IPS-20b (cell line): ENCODE measurements around the gene ABLIM2.

Experiments
- H3K27ac ChIP-seq: one replicate; pipeline ENCODE4 v1.5.1; 2013; ENCODE audit warnings: low read length
- H3K27me3 ChIP-seq: 2 replicates; pipeline ENCODE4 v1.6.1; 2013; ENCODE audit warnings: mild to moderate bottlenecking, low read length, inconsistent platforms; ENCODE audit not compliant: insufficient read depth
- H3K36me3 ChIP-seq: 2 replicates; pipeline ENCODE4 v1.6.1; 2013; ENCODE audit warnings: low read depth, mild to moderate bottlenecking, inconsistent platforms, low read length, moderate library complexity; ENCODE audit not compliant: insufficient read depth
- H3K4me1 ChIP-seq: 2 replicates; pipeline ENCODE4 v1.6.1; 2013; ENCODE audit warnings: mild to moderate bottlenecking, control low read depth, inconsistent platforms, low read length, moderate library complexity; ENCODE audit not compliant: insufficient read depth
- H3K4me3 ChIP-seq: 2 replicates; pipeline ENCODE4 v1.5.1; 2013; ENCODE audit warnings: mild to moderate bottlenecking, low read length, inconsistent platforms
- H3K9ac ChIP-seq: 2 replicates; pipeline ENCODE4 v1.6.1; 2013; ENCODE audit warnings: low read depth, mild to moderate bottlenecking, inconsistent platforms, low read length, moderate library complexity
- H3K9me3 ChIP-seq: 2 replicates; pipeline ENCODE4 v1.6.1; 2013; ENCODE audit warnings: mild to moderate bottlenecking, low read depth, low read length, inconsistent platforms; ENCODE audit not compliant: insufficient read depth

The ABLIM2 gene

GRCh38 chr4:7974425-7974824, 184.2 kb downstream of the ABLIM2 start:
- no peak overlapping the region for H3K27ac ChIP-seq
- H3K27me3 ChIP-seq: no peaks in the 10 kb centered on the region
- no peaks in the 10 kb centered on the region for H3K9me3 ChIP-seq
- no peaks in the 10 kb centered on the region for H3K36me3 ChIP-seq
- peaks cover 15% of the 10 kb centered on the region for H3K4me1 ChIP-seq
- no peak overlapping the region for H3K4me3 ChIP-seq
- H3K9ac ChIP-seq: no peak overlapping the region

- H3K4me1 ChIP-seq: peaks cover 6% of the 10 kb centered on the region
- no peak overlapping the region for H3K27ac ChIP-seq
- no peaks in the 10 kb centered on the region for H3K36me3 ChIP-seq
- H3K4me3 ChIP-seq: no peak overlapping the region
- H3K9ac ChIP-seq: no peak overlapping the region
- H3K9me3 ChIP-seq: no peaks in the 10 kb centered on the region
- H3K27me3 ChIP-seq: no peaks in the 10 kb centered on the region
Observed at GRCh38 chr4:7973545-7973981, 185.1 kb downstream of the ABLIM2 start.

DNA sequence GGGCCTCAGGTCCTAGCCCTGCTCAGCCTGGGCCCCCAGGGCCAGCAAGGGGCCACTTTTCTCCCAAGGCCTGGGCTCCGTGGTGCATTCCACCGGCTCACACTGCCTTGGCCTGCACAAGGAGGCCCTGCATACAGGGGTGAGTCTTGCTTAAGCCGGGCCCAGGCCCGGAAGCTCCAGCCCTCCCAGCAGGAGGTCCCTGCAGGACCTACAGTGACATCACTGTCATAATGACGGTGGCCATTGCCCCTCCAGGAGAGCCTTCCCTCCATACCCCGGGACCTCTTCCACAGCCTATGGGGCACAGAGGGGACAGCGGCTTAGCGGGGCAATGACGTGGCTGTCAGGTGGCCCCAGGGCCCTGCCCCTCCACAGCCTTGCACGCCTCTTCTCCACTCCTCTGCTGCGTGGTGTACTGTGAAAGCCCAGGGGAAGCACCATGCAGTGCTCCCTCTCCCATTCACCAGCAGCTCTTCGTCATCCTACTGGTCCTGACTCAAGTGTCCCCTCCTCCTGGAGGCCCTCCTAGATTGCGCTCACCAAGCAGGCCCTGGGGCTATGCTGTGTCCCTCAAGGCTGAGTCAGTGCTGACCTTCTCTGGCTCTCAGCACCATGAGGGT, 186.6 kb downstream of the ABLIM2 start:
- Histone ChIP-seq H3K4me3 (no peak overlapping the region), H3K27me3 (no peaks in the 10 kb centered on the region), H3K9me3 (no peaks in the 10 kb centered on the region), H3K36me3 (no peaks in the 10 kb centered on the region), H3K4me1 (peaks cover 3% of the 10 kb centered on the region), H3K27ac (no peak overlapping the region), H3K9ac (no peak overlapping the region)

GRCh38 chr4:7971159-7971631, 187.4 kb downstream of the ABLIM2 start:
- no peak overlapping the region for H3K27ac ChIP-seq
- H3K4me1 ChIP-seq: peaks cover 3% of the 10 kb centered on the region
- no peaks in the 10 kb centered on the region for H3K36me3 ChIP-seq
- no peaks in the 10 kb centered on the region for H3K9me3 ChIP-seq
- H3K4me3 ChIP-seq: no peak overlapping the region
- no peaks in the 10 kb centered on the region for H3K27me3 ChIP-seq
- no peak overlapping the region; the same call in 1 of the 2 replicates for H3K9ac ChIP-seq

DNA sequence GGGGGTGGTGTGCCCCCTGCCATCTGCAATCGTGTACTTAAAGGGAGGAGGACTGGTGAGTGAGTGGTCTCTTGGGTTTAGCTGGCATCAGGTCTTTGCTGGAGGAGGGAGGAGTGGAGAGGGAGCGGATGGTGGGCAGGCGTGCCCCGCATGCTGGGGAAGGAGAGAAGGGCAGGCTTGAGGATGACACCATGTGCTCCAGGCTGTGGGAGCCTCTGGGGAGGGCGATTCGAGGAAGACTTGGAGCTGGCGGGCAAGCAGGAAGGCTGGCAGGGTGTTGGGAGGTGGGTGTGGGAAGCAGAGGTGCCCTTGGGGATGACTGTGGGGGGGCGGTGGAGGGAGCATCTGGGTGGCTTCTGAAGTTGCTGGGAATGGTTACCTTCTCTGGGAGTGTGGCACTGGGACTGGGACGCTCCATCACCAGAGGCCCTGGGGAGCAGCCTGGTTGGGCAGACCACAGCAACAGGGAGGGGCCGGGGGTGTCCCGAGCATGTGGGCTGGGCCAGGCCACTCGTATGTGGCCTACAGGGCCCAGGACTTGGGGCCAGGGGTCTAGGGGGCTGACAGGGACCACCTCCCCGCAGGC, 188.2 kb downstream of the ABLIM2 start:
- H3K27me3 ChIP-seq: no peaks in the 10 kb centered on the region
- no peaks in the 10 kb centered on the region for H3K36me3 ChIP-seq
- no peak overlapping the region for H3K4me3 ChIP-seq
- no peak overlapping the region for H3K9ac ChIP-seq
- no peak overlapping the region for H3K27ac ChIP-seq
- H3K4me1 ChIP-seq: peaks cover 3% of the 10 kb centered on the region
- no peaks in the 10 kb centered on the region for H3K9me3 ChIP-seq

- Histone ChIP-seq H3K9me3 (no peaks in the 10 kb centered on the region), H3K4me3 (no peak overlapping the region), H3K9ac (no peak overlapping the region), H3K36me3 (no peaks in the 10 kb centered on the region), H3K27me3 (no peaks in the 10 kb centered on the region), H3K4me1 (peaks cover 3% of the 10 kb centered on the region), H3K27ac (no peak overlapping the region)
Observed at GRCh38 chr4:7968262-7968896, 190.2 kb downstream of the ABLIM2 start.

DNA sequence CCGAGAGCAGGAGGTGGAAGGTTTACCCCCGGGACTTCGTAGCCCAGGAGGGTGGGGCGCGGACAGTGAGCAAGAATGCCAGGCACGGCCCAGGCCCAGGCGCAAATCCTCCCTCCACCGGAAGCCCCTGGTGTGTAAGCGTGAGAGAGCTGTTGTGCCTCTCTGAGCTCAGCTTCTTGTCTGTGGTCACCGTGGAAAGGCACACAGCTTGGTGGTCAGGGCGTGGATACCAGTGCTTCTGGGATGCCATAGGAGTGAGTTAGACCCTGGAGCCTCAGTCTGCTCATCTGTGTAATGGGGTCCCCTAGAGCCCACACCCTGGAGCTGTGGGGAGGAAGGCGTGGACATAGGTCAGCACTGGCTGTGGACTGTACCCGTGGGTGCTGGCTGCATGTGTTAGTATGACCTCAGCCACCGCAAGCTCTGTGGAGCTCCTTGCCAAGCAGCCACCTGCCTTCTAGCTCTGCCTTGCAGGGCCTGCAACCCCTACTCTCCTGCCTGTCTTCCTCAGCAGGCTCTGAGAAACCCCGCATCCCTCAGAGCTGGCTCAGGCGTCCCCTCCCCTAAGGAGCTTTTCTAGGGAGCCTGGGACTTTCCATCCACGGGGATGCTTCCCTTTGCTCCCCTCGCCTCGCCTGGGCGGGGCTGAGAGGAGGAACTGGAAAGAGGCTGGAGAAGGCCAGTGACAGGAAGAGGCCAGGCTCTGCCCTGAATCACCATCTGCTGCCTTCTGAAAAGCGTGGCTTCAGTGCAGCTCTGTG, 190.9 kb downstream of the ABLIM2 start:
- no peaks in the 10 kb centered on the region for H3K27me3 ChIP-seq

DNA sequence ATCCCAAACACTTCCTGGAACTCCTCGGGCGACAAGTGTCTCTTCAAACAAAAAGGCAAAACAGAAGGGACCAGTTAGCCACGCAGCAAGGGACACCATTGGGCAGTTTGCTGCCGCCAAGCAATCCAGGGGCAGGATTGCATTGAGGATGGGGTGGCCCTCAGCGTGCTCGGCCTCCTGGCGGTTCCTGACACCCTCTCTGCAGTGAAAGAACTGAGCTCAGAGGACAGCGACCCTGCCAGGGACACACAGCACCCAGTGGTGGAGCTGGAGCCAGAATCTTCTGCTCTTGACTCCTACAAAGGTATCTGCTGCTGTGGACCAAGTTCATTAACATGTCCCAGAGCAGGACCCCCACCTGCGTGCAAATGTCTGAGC, 191.6 kb downstream of the ABLIM2 start:
- no peaks in the 10 kb centered on the region for H3K36me3 ChIP-seq
- H3K27ac ChIP-seq: no peak overlapping the region
- H3K4me3 ChIP-seq: no peak overlapping the region
- no peaks in the 10 kb centered on the region for H3K27me3 ChIP-seq
- peaks cover 3% of the 10 kb centered on the region for H3K4me1 ChIP-seq
- H3K9me3 ChIP-seq: no peaks in the 10 kb centered on the region
- H3K9ac ChIP-seq: no peak overlapping the region

More for the DNA sequence above, 190.9 kb downstream of the ABLIM2 start:
- Histone ChIP-seq H3K27ac (no peak overlapping the region), H3K4me3 (no peak overlapping the region), H3K9me3 (no peaks in the 10 kb centered on the region), H3K36me3 (no peaks in the 10 kb centered on the region), H3K9ac (no peak overlapping the region), H3K4me1 (peaks cover 3% of the 10 kb centered on the region)

- H3K4me1 ChIP-seq: peaks cover 4% of the 10 kb centered on the region
- H3K4me3 ChIP-seq: no peak overlapping the region
- no peaks in the 10 kb centered on the region for H3K27me3 ChIP-seq
- no peak overlapping the region for H3K9ac ChIP-seq
- H3K27ac ChIP-seq: no peak overlapping the region
- no peaks in the 10 kb centered on the region for H3K9me3 ChIP-seq
- no peaks in the 10 kb centered on the region for H3K36me3 ChIP-seq
Observed at GRCh38 chr4:7966281-7967062, 192.1 kb downstream of the ABLIM2 start.

DNA sequence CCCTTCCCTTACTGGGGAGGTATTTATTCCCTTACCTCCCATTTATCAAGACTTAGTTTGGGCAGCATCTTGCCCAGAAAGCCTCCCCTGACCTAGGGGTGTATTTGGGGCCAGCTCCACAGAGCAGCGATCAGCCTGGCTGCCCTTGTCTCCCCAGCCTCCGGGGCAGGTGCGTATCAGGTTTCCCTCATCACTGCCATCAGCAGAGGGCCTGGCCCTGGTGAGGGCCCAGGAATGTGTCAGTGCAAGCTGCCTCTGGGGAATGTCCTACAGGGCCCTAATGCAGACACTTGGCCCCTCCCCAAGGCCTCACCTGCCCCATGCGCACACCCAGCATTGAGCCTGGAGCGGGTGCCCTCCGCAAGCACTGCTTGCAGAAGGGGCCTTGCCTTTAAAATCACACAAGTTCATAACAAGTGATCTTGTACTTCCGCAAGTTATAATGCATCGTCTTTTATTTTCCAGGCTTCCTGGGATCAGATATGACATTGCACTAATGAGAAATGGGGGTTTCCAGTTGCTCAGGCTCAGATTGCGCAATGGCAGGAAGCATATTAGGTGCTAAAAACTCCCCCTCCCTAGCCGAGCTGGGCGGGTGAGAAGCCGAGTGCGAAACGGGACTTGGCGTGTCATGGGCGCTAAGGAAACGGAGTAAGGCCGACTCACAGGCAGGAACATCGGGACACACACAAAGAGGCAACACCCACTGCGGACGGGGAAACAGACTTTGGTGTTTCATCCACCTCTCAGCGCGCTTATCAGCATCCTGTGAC, 193.5 kb downstream of the ABLIM2 start:
- no peaks in the 10 kb centered on the region for H3K27me3 ChIP-seq
- H3K4me1 ChIP-seq: peaks cover 12% of the 10 kb centered on the region
- H3K4me3 ChIP-seq: no peak overlapping the region
- no peaks in the 10 kb centered on the region for H3K9me3 ChIP-seq
- H3K27ac ChIP-seq: no peak overlapping the region
- H3K9ac ChIP-seq: no peak overlapping the region
- no peaks in the 10 kb centered on the region for H3K36me3 ChIP-seq
